SU-DHL-6 (cell line): ENCODE results near the gene ITGA1.

Experiments used
- EZH2phosphoT487 ChIP-seq: fragments of 200-600 bp; sonication (generic), shearing (Covaris generic); conservative IDR thresholded peaks from 2 replicates; pipeline ENCODE4 v1.6.1; 2018; ENCODE audit warnings: mild to moderate bottlenecking, antibody characterized with exemption, low read length, moderate library complexity, mixed read lengths
- TF ChIP-seq, protein P1 (sequence below): fragments of 200-600 bp; sonication (generic); IDR thresholded peaks from one replicate; pipeline ENCODE4 v1.5.1; 2017; ENCODE audit warnings: antibody characterized with exemption, mild to moderate bottlenecking, low read length, moderate library complexity; ENCODE audit not compliant: insufficient read depth, poor library complexity, severe bottlenecking

DNA sequence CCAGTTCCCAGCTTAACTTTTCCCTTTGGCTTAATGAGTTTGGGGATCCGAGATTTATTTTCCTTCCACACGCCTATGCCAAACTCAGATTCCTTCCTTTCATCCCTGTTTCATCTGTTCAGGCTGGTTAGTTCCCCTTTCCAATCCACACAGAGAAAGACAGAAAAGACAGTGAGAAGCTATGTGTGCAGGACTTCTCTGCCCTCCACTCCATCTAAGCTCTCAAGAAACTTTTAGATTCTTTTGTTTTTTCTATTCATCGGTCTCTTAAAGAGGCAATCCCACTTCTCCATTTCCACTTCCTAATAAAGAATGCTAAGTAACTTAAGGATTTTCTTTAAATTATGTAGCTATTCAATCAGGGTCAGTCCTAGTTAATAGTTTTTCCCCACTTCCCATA is 11.2 kb downstream of the ITGA1 start:
- TF ChIP-seq, protein P1, sequence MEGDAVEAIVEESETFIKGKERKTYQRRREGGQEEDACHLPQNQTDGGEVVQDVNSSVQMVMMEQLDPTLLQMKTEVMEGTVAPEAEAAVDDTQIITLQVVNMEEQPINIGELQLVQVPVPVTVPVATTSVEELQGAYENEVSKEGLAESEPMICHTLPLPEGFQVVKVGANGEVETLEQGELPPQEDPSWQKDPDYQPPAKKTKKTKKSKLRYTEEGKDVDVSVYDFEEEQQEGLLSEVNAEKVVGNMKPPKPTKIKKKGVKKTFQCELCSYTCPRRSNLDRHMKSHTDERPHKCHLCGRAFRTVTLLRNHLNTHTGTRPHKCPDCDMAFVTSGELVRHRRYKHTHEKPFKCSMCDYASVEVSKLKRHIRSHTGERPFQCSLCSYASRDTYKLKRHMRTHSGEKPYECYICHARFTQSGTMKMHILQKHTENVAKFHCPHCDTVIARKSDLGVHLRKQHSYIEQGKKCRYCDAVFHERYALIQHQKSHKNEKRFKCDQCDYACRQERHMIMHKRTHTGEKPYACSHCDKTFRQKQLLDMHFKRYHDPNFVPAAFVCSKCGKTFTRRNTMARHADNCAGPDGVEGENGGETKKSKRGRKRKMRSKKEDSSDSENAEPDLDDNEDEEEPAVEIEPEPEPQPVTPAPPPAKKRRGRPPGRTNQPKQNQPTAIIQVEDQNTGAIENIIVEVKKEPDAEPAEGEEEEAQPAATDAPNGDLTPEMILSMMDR = no peak
- no peak for TF ChIP-seq EZH2phosphoT487
